KOPT-K1 (cell line): ENCODE results near the gene UGT2B7.
"Not testable (repeated sequence)": the region's sequence is repeated elsewhere in the genome, so short reads cannot be mapped to it uniquely, and the experiment has no call there.

Experiments
- H3K27ac ChIP-seq: fragments of 200-600 bp; sonication (generic); 2 replicates; pipeline ENCODE4 v1.5.1; 2016; ENCODE audit warnings: antibody characterized with exemption, mild to moderate bottlenecking, low read depth, low read length; ENCODE audit not compliant: poor library complexity, severe bottlenecking
- H3K36me3 ChIP-seq: fragments of 200-600 bp; sonication (generic); 2 replicates; pipeline ENCODE4 v1.5.1; 2017; ENCODE audit warnings: antibody characterized with exemption, mild to moderate bottlenecking, low read length, moderate library complexity; ENCODE audit not compliant: insufficient read depth
- H3K9me3 ChIP-seq: fragments of 200-600 bp; sonication (generic); 2 replicates; pipeline ENCODE4 v1.5.1; 2017; ENCODE audit warnings: antibody characterized with exemption, low read length, mild to moderate bottlenecking; ENCODE audit not compliant: insufficient read depth, poor library complexity, severe bottlenecking

The UGT2B7 gene

DNA sequence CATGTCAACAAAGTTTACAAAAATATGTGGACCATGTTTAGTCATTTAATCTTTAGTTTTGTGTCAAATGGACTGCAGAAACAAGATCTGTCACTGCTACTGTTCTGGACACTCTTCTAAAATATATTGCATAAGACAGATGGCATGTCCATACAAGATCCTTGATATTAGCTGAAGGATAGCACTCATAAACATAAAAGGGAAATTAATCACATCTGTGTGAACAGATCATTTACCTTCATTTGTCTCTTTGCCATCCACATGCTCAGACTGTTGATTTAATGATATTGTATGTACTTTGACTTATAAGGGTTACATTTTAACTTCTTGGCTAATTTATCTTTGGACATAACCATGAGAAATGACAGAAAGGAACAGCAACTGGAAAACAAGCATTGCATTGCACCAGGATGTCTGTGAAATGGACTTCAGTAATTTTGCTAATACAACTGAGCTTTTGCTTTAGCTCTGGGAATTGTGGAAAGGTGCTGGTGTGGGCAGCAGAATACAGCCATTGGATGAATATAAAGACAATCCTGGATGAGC lies at the start of gene UGT2B7:
TSS of gene UGT2B7 (plus strand) at position 364 of the 546 bp plus-strand sequence. CDS start at position 411, 47 bp downstream.
- no peak within 1 kb of the TSS for H3K27ac ChIP-seq
- no peaks in the 10 kb centered on the region for H3K36me3 ChIP-seq
- H3K9me3 ChIP-seq, result no peaks in the 10 kb centered on the region

- Histone ChIP-seq H3K36me3 (no peaks in the 10 kb centered on the region), H3K27ac (no peak overlapping the region), H3K9me3 (no peaks in the 10 kb centered on the region)
Measured at GRCh38 chr4:69049860-69050259, 46.4 kb upstream of the UGT2B7 start.

- H3K27ac ChIP-seq, result not testable (repeated sequence)
Measured at GRCh38 chr4:69050853-69051575, 45.3 kb upstream of the UGT2B7 start.

GRCh38 chr4:69051576-69051943 lies 44.7 kb upstream of the UGT2B7 start:
- Histone ChIP-seq H3K36me3 (no peaks in the 10 kb centered on the region), H3K27ac (no peak overlapping the region), H3K9me3 (no peaks in the 10 kb centered on the region)

More at GRCh38 chr4:69050853-69051575, 45.3 kb upstream of the UGT2B7 start:
- not testable (repeated sequence) for H3K36me3 ChIP-seq, H3K9me3 ChIP-seq

DNA sequence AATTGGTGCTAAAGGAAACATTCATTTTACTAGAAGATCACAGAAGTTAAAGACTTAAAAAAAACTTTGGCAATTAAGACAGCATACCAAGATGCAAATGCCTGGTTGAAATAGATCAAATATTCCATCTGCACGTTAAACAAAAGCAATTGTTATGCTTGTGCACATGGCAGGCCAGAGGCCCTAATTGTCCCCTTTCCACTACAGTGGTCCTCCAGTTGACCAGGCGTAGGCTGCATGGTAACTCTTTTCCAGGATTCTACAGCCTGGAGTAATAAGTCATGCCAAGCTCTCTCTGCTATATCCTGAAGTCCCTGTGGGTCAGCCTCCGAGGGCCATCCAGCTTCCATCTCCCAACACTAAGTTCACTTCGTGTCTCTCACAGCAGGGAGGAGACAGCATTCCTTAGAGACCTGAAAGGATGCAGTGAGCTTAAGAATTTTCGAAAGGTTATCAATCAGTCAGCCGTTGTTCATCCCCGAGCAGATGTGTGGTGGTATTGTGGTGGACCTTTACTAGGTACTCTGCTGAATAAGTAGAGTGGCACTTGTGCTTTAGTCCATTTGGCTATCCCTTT lies 42.9 kb upstream of the UGT2B7 start:
- H3K9me3 ChIP-seq, H3K36me3 ChIP-seq, H3K27ac ChIP-seq: not testable (repeated sequence)

DNA sequence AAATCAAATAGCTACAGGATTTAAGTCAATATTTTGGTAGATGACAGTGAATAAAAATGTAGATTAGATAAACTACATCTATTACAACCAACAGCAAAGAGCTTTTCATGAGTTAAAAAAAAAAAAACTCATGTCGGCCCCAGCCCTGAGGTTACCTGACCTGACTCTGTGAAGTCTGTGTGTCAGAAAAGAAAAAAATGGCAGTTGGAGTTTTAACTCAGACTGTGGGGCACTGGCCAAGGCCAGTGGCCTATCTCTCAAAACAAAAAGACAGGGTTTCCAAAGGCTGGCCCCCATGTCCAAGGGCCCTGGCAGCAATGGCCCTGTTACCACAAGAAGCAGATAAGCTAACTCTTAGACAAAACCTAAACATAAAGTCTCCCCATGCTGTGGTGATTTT lies 42.2 kb upstream of the UGT2B7 start:
- not testable (repeated sequence) for H3K36me3 ChIP-seq, H3K9me3 ChIP-seq, H3K27ac ChIP-seq

DNA sequence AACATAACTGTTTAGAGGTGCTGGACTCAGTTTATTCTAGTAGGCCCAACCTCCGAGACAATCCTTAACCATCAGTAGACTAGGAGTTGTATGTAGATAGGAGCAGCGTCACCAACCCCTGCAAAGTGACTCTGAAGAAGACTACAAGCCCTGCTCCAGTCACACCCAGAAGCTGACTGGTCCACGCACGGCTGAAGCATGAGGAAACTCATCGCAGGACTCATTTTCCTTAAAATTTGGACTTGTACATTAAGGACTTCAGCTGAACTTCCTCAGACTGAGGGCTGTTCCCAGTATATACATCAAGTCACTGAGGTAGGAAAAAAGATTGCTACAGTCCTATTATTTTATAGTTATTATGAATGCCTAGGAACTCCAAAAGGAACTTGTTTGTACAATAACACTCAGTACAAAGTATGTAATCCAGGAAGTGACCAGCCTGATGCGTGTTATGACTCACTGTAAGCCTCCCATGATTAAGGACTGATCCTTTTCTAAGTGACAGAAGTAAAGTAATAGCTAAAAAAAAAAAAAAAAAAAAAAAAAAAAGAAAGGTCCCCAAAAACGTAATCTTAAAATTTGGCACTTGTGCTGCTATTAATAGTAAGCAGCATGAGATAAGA lies 41.6 kb upstream of the UGT2B7 start:
- Histone ChIP-seq H3K27ac (no peak overlapping the region), H3K36me3 (no peaks in the 10 kb centered on the region), H3K9me3 (no peaks in the 10 kb centered on the region)

DNA sequence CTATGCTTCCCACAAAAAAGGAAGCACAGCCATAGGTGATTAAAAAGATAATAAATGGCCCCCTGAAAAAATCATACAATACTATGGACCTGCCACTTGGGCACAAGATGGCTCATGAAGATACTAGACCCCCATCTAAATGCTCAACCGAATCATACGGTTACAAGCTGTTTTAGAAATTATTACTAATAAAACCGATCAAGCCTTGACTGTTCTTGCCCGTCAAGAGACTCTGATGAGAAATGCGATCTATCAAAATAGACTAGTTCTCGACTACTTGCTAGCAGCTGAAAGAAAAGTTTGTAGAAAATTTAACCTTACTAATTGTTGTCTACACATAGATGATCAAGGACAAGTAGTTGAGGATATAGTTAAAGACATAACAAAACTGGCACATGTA lies 40.1 kb upstream of the UGT2B7 start:
- no peak overlapping the region for H3K27ac ChIP-seq
- H3K9me3 ChIP-seq, result no peaks in the 10 kb centered on the region
- H3K36me3 ChIP-seq, result no peaks in the 10 kb centered on the region

DNA sequence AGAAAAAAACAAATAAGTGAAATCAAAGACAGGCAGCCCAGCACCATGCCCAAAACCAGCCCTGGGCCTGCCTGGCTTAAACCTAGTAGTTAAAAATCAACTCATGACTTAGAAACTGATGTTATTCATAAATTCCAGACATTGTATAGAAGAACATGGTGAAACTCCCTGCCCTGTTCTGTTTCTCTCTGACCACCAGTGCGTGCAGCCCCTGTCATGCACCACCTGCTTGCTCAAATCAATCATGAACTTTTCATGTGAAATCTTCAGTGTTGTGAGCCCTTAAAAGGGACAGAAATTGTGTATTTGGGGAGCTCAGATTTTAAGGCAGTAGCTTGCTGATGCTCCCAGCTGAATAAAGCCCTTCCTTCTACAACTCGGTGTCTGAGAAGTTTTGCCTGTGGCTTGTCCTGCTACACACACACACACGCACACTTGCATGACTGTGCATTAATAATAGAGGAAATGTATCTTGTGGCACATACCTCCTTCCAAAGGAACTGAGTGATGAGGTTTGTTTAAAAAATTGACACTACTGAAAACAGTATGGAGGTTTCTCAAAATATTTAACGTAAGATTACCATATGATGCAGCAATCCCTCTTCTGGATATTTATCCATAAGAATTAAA lies 39.2 kb upstream of the UGT2B7 start:
- no peaks in the 10 kb centered on the region for H3K9me3 ChIP-seq
- no peaks in the 10 kb centered on the region for H3K36me3 ChIP-seq
- no peak overlapping the region for H3K27ac ChIP-seq

DNA sequence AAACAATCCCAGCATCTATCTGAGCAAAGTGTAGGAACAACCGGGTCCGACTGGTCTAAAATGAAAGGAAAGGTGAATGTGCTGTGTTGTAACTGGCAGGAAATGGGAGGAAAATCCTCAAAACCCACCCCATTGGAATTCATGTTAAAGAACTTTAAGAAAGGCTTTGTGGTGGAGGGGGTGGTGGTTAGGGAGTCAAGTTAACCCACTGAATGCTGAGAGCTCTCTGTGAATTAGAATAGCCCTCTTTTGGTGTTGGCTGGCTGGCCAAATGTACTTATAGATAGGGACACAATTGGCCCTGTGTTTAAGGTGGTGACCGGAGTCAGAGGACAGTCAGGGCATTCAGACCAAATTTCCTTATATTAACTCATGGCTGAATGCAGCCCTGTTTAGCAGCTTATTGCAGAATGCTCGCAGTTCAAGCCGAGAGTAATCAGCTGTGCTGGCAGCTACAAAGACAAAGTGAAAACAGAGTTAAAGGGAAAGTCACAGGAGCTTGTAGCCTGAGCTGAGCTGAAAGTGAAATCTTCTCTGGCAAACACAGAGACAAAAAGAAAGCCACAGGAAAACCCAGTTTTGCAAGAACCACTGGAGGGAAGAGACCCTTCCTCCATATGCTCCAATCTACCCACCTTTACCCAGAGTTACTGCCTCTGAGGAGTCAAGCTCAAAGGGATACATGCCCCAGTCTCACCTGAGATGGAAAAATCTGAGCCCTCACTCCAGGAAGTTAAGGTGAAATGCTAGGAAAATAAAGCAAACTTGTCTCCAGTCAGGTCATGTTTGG lies 38.5 kb upstream of the UGT2B7 start:
- Histone ChIP-seq H3K36me3 (no peaks in the 10 kb centered on the region), H3K27ac (no peak overlapping the region), H3K9me3 (no peaks in the 10 kb centered on the region)

DNA sequence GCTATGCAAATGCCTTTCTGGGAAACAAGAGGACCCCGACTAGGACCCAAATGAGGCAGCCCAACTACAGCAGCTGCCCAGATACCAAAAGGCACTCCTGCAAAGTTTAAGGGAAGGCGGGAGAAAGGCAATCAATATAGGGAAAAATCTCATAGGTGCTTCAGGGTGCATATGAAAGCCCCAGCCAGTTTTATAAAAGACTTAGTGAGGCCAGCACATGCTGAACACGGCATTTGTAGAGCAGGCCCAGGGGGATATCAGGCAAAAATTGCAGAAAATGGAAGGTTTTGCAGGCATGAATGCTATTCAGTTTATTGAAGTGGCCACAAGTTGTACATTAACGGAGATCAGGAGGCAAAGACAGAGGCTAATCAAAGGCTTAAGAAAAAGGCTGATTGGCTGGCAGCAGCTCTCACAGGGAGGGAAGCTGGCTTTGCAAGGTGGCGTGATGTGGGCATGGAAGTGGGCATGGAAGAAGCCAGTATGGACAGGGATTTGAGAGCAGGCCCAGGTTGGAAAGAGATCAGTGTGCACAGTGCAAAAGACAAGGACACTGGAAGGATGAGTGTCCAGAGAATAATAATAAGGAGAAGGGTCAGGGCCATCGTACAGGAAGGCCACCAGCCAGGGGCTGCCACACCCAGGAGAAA lies 37.7 kb upstream of the UGT2B7 start:
- H3K36me3 ChIP-seq, result no peaks in the 10 kb centered on the region
- no peak overlapping the region for H3K27ac ChIP-seq
- H3K9me3 ChIP-seq, result no peaks in the 10 kb centered on the region

GRCh38 chr4:69060651-69061308 lies 35.5 kb upstream of the UGT2B7 start:
- H3K27ac ChIP-seq, result no peak overlapping the region

GRCh38 chr4:69064391-69064790 lies 31.9 kb upstream of the UGT2B7 start:
- H3K27ac ChIP-seq, result no peak overlapping the region
- no peaks in the 10 kb centered on the region for H3K9me3 ChIP-seq
- H3K36me3 ChIP-seq, result no peaks in the 10 kb centered on the region

More at GRCh38 chr4:69060651-69061308, 35.5 kb upstream of the UGT2B7 start:
- no peaks in the 10 kb centered on the region for H3K9me3 ChIP-seq
- H3K36me3 ChIP-seq, result no peaks in the 10 kb centered on the region

DNA sequence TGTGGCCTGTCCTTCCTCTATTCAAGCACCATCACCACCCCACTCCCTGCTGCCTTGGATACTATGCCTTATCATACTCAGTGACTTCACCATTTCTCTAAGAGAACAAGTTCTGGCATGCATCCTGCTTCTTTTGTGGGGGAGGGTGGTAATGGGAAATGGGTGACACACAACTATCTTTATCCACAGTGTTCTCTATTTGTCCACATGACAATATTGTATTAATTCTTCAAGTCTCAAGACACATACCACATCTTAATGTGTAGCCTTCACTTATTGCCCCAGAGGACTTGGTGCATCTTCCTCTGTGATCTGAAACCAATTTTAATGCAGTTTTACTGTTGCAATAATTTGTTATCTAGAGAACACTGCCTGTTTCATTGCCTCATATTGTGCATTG lies 29.3 kb upstream of the UGT2B7 start:
- Histone ChIP-seq H3K9me3 (no peaks in the 10 kb centered on the region), H3K27ac (no peak overlapping the region), H3K36me3 (no peaks in the 10 kb centered on the region)
